A549 (cell line): Measurements from ENCODE around the gene RANBP17. TPM values are rescaled to one million over a fixed set of nuclear protein-coding genes. Genes with fewer than 3 reads are reported as not detected.

Experiments
- ATAC-seq, 2 experiments: fragments of 200-7000 bp in 1 of 2; fragments of >200 bp in 1 of 2; cut with Nextera tagmentation in 1 of 2; cut with Tn5 transposase in 1 of 2; 3 replicates each; pipeline versions ENCODE4 v1.8.0 to v1.9.1; 2018 to 2020; ENCODE audit warnings: mild to moderate bottlenecking in 1 of 2, moderate library complexity in 1 of 2
- CTCF ChIA-PET: fragments of 300-600 bp; sonication (Branson Sonifier 250); formaldehyde crosslinking; extraction: SDS; loops from one replicate; lab custom pipeline; 2021; ENCODE audit warnings: antibody characterized with exemption, inconsistent platforms; lab: Yijun Ruan, JAX
- POLR2A ChIA-PET: fragments of 350-600 bp; formaldehyde crosslinking; extraction: SDS; loops from one replicate; lab custom pipeline; 2021; ENCODE audit warnings: antibody characterized with exemption, inconsistent platforms; lab: Yijun Ruan, JAX
- DNase-seq, 2 experiments: peaks; one replicate each; pipeline versions ENCODE4 v3.0.0 to v3.0.0-alpha.2; 2011 to 2016; ENCODE audit warnings: low read depth in 1 of 2, low spot score in 1 of 2
- FAIRE-seq: peaks from 2 replicates; lab custom pipeline; 2011; peaks lifted over from hg19 to GRCh38; lab: Jason Lieb, UNC
- H3K27ac ChIP-seq, 2 experiments: fragments of >200 bp; sonication (Bioruptor Twin); formaldehyde crosslinking; 3 replicates each; pipeline ENCODE4 v1.5.1; 2016 to 2017
- H3K4me1 ChIP-seq: fragments of >200 bp; sonication (Bioruptor Twin); formaldehyde crosslinking; 3 replicates; pipeline ENCODE4 v1.6.1; 2016
- H3K4me2 ChIP-seq: fragments of >200 bp; sonication (Bioruptor Twin); formaldehyde crosslinking; 3 replicates; pipeline ENCODE4 v1.6.1; 2016
- H3K4me3 ChIP-seq: fragments of >200 bp; sonication (Bioruptor Twin); formaldehyde crosslinking; 3 replicates; pipeline ENCODE4 v1.5.1; 2016
- H3K9me3 ChIP-seq: fragments of >200 bp; sonication (Bioruptor Twin); formaldehyde crosslinking; 3 replicates; pipeline ENCODE4 v1.6.1; 2016
- BCL3 ChIP-seq: fragments of >200 bp; sonication (Bioruptor Twin); formaldehyde crosslinking; IDR thresholded peaks from 3 replicates; pipeline ENCODE4 v1.6.1; 2016
- CBX2 ChIP-seq: fragments of 200-600 bp; sonication (generic); IDR thresholded peaks from 2 replicates; pipeline ENCODE4 v1.6.1; 2016; ENCODE audit warnings: low read depth, mild to moderate bottlenecking, borderline replicate concordance
- EHMT2 ChIP-seq: fragments of 200-600 bp; sonication (generic); IDR thresholded peaks from 2 replicates; pipeline ENCODE4 v1.6.1; 2016; ENCODE audit warnings: antibody characterized with exemption, low read depth, mild to moderate bottlenecking, moderate library complexity
- FOXS1 ChIP-seq: fragments of 250-450 bp; sonication (Bioruptor Pico); IDR thresholded peaks from 2 replicates; pipeline ENCODE4 v1.5.0; 2020; ENCODE audit warnings: mild to moderate bottlenecking, moderate library complexity
- HOXA7 ChIP-seq: fragments of 250-450 bp; sonication (Bioruptor Pico); IDR thresholded peaks from 2 replicates; pipeline ENCODE4 v1.5.0; 2020; ENCODE audit warnings: mild to moderate bottlenecking, moderate library complexity
- JUN ChIP-seq, 2 experiments: fragments of >200 bp; sonication (Bioruptor Twin); formaldehyde crosslinking; IDR thresholded peaks; 2 replicates in 1 of 2; 3 replicates in 1 of 2; pipeline ENCODE4 v1.6.1; 2016 to 2017
- KDM5A ChIP-seq: fragments of 200-600 bp; sonication (generic); IDR thresholded peaks from 2 replicates; pipeline ENCODE4 v1.6.1; 2016; ENCODE audit warnings: antibody characterized with exemption, mild to moderate bottlenecking
- MAFK ChIP-seq: fragments of 450-650 bp; IDR thresholded peaks from 2 replicates; pipeline ENCODE4 v1.6.1; 2014; ENCODE audit not compliant: partially characterized antibody
- MAZ ChIP-seq: fragments of 150-350 bp; IDR thresholded peaks from 2 replicates; pipeline ENCODE4 v1.6.1; 2014; ENCODE audit warnings: antibody characterized with exemption, low read depth, low read length, borderline replicate concordance
- NFE2L2 ChIP-seq: fragments of 150-350 bp; conservative IDR thresholded peaks from 2 replicates; pipeline ENCODE4 v1.6.1; 2014; ENCODE audit warnings: low read length
- RCOR1 ChIP-seq: fragments of 150-350 bp; IDR thresholded peaks from 2 replicates; pipeline ENCODE4 v1.6.1; 2014; ENCODE audit warnings: antibody characterized with exemption, low read length, low read depth
- REST ChIP-seq: fragments of 200-600 bp; sonication (generic); IDR thresholded peaks from 2 replicates; pipeline ENCODE4 v1.6.1; 2016; ENCODE audit warnings: antibody characterized with exemption, mild to moderate bottlenecking, moderate library complexity
- RNF2 ChIP-seq: fragments of 200-600 bp; sonication (generic); IDR thresholded peaks from 2 replicates; pipeline ENCODE4 v1.6.1; 2016; ENCODE audit warnings: low read depth, mild to moderate bottlenecking, antibody characterized with exemption, moderate library complexity, borderline replicate concordance
- SREBF2 ChIP-seq: fragments of 450-650 bp; IDR thresholded peaks from 2 replicates; pipeline ENCODE4 v1.6.1; 2014; ENCODE audit warnings: mild to moderate bottlenecking, moderate library complexity
- TP53 ChIP-seq: fragments of 250-450 bp; sonication (Bioruptor Pico); IDR thresholded peaks from 2 replicates; pipeline ENCODE4 v1.5.0; 2021; ENCODE audit warnings: mild to moderate bottlenecking, moderate library complexity
- ZC3H11A ChIP-seq: fragments of 450-650 bp; IDR thresholded peaks from 2 replicates; pipeline ENCODE4 v1.6.1; 2014; ENCODE audit warnings: antibody characterized with exemption, mild to moderate bottlenecking
- ZFP36 ChIP-seq: fragments of 450-650 bp; IDR thresholded peaks from 2 replicates; pipeline ENCODE4 v1.6.1; 2014; ENCODE audit warnings: borderline replicate concordance; ENCODE audit not compliant: partially characterized antibody
- ZNF302 ChIP-seq: fragments of 250-450 bp; sonication (Bioruptor Pico); IDR thresholded peaks from 2 replicates; pipeline ENCODE4 v1.9.0; 2021; ENCODE audit warnings: inconsistent platforms, mild to moderate bottlenecking, moderate library complexity
- WGBS: methylation state at CpG from one replicate; pipeline ENCODE4 v1.1.6; 2017; ENCODE audit errors: missing lambda C conversion rate; 5-methylcytosine and 5-hydroxymethylcytosine counted together
- polyA plus RNA-seq, 4 experiments: library from polyadenylated mRNA; depleted of rRNA in 3 of 4; stranded (reverse); fragments of >200 nt; fragmentation: RNase III in 1 of 4; extraction: RNeasy Plus Mini Kit Qiagen cat#74134 plus additional on column Dnase treatment in 1 of 4; gene quantifications; 2 replicates in 3 of 4; 3 replicates in 1 of 4; pipeline ENCODE4 v1.2.3, GENCODE V29; 2011 to 2017
- TF ChIP-seq, protein P1 (sequence below): IDR thresholded peaks from 2 replicates; pipeline ENCODE4 v1.6.1; 2012
- TF ChIP-seq, protein P2 (sequence below): fragments of >200 bp; sonication (Bioruptor Twin); formaldehyde crosslinking; IDR thresholded peaks from 2 replicates; pipeline ENCODE4 v1.6.1; 2016

RANBP17 gene
- polyA plus RNA-seq, 2 of the 4 experiments (the other 2 are of a cell fraction) = 3.4 to 9.2 TPM

DNA sequence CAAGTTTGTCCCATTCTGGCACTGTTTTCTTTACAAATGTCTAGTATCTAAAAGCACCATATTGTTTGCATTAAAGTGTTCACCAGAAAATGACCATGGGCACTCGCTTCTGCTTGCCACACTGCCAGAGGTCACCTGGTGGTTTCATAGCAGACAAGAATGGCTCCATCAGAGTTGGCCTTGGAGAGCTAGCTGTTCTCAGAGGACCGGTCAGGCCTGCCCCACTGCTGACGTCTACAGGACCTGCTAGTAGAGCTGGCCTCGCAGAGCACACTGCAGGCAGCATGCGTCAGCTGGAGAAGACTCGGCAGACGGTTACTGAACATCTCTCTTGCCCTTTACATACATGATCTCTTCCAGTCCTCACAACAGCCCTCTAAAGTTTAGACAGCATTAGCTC is 438.5 kb downstream of the RANBP17 start (continued):
- TF ChIP-seq REST = no peak
- no peak for TF ChIP-seq MAFK
- no peak for TF ChIP-seq ZNF302 (CRISPR knock-in tag)
- no peak for TF ChIP-seq MAZ
- TF ChIP-seq, all 56 proteins: peak for 0

DNA sequence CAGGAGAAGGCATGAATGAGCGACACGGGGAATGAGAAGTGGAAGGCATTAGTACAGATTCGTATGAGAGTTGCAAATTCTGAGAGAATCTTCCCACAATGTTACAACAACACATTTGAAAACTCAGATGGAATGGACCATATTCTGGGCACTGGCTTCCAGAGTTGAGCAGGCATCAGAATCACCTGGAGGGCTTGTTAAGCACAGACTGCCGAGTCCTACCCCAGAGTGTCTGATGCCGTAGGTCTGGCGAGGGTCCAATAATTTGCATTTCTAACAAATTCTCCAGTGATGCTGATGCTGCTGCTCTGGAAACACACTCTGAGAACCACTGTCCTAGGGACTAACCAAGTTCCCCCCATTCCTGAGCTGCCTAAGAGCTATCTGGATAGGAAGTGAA is 444.3 kb downstream of the RANBP17 start:
- Histone ChIP-seq H3K9me3 (no peaks in the 10 kb centered on the region), H3K4me3 (no peak overlapping the region), H3K4me1 (no peaks in the 10 kb centered on the region), H3K27ac (no peak overlapping the region), H3K4me2 (no peak overlapping the region)
- no peak for TF ChIP-seq FOXS1
- TF ChIP-seq, protein P1, sequence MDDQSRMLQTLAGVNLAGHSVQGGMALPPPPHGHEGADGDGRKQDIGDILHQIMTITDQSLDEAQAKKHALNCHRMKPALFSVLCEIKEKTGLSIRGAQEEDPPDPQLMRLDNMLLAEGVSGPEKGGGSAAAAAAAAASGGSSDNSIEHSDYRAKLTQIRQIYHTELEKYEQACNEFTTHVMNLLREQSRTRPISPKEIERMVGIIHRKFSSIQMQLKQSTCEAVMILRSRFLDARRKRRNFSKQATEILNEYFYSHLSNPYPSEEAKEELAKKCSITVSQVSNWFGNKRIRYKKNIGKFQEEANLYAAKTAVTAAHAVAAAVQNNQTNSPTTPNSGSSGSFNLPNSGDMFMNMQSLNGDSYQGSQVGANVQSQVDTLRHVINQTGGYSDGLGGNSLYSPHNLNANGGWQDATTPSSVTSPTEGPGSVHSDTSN = no peak
- no peak for TF ChIP-seq CBX2
- no peak for TF ChIP-seq NFE2L2
- TF ChIP-seq SREBF2 = no peak
- no peak for TF ChIP-seq MAFK
- TF ChIP-seq ZC3H11A = no peak
- no peak for TF ChIP-seq ZFP36
- TF ChIP-seq HOXA7 = no peak
- no peak for TF ChIP-seq REST
- no peak for TF ChIP-seq RCOR1
- no peak for TF ChIP-seq BCL3
- TF ChIP-seq JUN (IDR thresholded peaks at IDR 0.05) = no peak
- no peak for TF ChIP-seq RNF2
- TF ChIP-seq, protein P2, sequence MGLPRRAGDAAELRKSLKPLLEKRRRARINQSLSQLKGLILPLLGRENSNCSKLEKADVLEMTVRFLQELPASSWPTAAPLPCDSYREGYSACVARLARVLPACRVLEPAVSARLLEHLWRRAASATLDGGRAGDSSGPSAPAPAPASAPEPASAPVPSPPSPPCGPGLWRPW = no peak
- TF ChIP-seq EHMT2 = no peak
- TF ChIP-seq TP53 = no peak
- TF ChIP-seq KDM5A = no peak
- no peak for ATAC-seq
- WGBS = 53% methylated on average over 6 of the region's 6 CpGs
- CTCF ChIA-PET = interaction anchor here (1.0 kb wide), 1 partner anchor 99 kb away, joined by 3 read pairs; no protein-coding TSS in a partner anchor
- no peak for FAIRE-seq
- POLR2A ChIA-PET = no interaction called here
- no peak for DNase-seq
